Astrocyte (in vitro differentiated cells and primary cell): ENCODE results near the gene UBL4B. TPM values are rescaled to one million over a fixed set of nuclear protein-coding genes. Genes with fewer than 3 reads are reported as not detected.

Source experiments
- DNase-seq: peaks from one replicate; pipeline ENCODE4 v3.0.0-alpha.2; 2010; ENCODE audit warnings: low read depth
- FAIRE-seq: peaks from 2 replicates; lab custom pipeline; 2011; peaks lifted over from hg19 to GRCh38; lab: Jason Lieb, UNC
- H2AFZ ChIP-seq: 2 replicates; pipeline ENCODE4 v1.6.0; 2012; ENCODE audit warnings: low read depth, low read length, inconsistent platforms
- H3K27ac ChIP-seq: 2 replicates; pipeline ENCODE4 v1.5.1; 2011; ENCODE audit warnings: low read depth, low read length, inconsistent platforms
- H3K27me3 ChIP-seq: 2 replicates; pipeline ENCODE4 v1.6.0; 2011; ENCODE audit warnings: low read length, inconsistent platforms; ENCODE audit not compliant: insufficient read depth
- H3K36me3 ChIP-seq: 2 replicates; pipeline ENCODE4 v1.5.1; 2011; ENCODE audit warnings: low read length, inconsistent platforms; ENCODE audit not compliant: insufficient read depth
- H3K4me1 ChIP-seq: 2 replicates; pipeline ENCODE4 v1.5.1; 2011; ENCODE audit warnings: low read length, inconsistent platforms; ENCODE audit not compliant: insufficient read depth
- H3K4me2 ChIP-seq: 2 replicates; pipeline ENCODE4 v1.6.0; 2012; ENCODE audit warnings: low read length, inconsistent platforms
- H3K4me3 ChIP-seq: 2 replicates; pipeline ENCODE4 v1.5.1; 2011; ENCODE audit warnings: low read depth, mild to moderate bottlenecking, low read length, inconsistent platforms; ENCODE audit not compliant: insufficient read depth
- H3K79me2 ChIP-seq: 2 replicates; pipeline ENCODE4 v1.6.0; 2012; ENCODE audit warnings: mild to moderate bottlenecking, low read length, inconsistent platforms; ENCODE audit not compliant: insufficient read depth
- H3K9ac ChIP-seq: 2 replicates; pipeline ENCODE4 v1.6.0; 2012; ENCODE audit warnings: mild to moderate bottlenecking, low read length, inconsistent platforms
- H3K9me3 ChIP-seq: 2 replicates; pipeline ENCODE4 v1.5.1; 2012; ENCODE audit warnings: low read depth, mild to moderate bottlenecking, low read length, inconsistent platforms; ENCODE audit not compliant: insufficient read depth
- H4K20me1 ChIP-seq: 2 replicates; pipeline ENCODE4 v1.6.0; 2012; ENCODE audit warnings: low read length, inconsistent platforms; ENCODE audit not compliant: insufficient read depth
- H3K27ac Mint-ChIP-seq: one replicate; pipeline ENCODE4 v1.8.0; 2021; ENCODE audit warnings: mild to moderate bottlenecking, mixed read lengths; ENCODE audit not compliant: unreplicated experiment
- H3K27me3 Mint-ChIP-seq: one replicate; pipeline ENCODE4 v1.8.0; 2021; ENCODE audit warnings: low read depth, mixed read lengths; ENCODE audit not compliant: unreplicated experiment
- H3K36me3 Mint-ChIP-seq: one replicate; pipeline ENCODE4 v1.8.0; 2021; ENCODE audit warnings: low read depth, mixed read lengths; ENCODE audit not compliant: unreplicated experiment
- H3K4me1 Mint-ChIP-seq: one replicate; pipeline ENCODE4 v1.8.0; 2021; ENCODE audit warnings: low read depth, mixed read lengths; ENCODE audit not compliant: unreplicated experiment
- H3K4me3 Mint-ChIP-seq: one replicate; pipeline ENCODE4 v1.8.0; 2021; ENCODE audit warnings: mild to moderate bottlenecking, moderate library complexity, mixed read lengths; ENCODE audit not compliant: unreplicated experiment
- H3K9me3 Mint-ChIP-seq: one replicate; pipeline ENCODE4 v1.8.0; 2021; ENCODE audit warnings: mild to moderate bottlenecking, mixed read lengths; ENCODE audit not compliant: unreplicated experiment
- CTCF ChIP-seq: IDR thresholded peaks from 2 replicates; pipeline ENCODE4 v1.5.1; 2011; ENCODE audit warnings: low read depth, mild to moderate bottlenecking, inconsistent platforms, low read length, moderate library complexity; ENCODE audit not compliant: insufficient read depth
- EZH2 ChIP-seq: IDR thresholded peaks from 2 replicates; pipeline ENCODE4 v1.6.1; 2012; ENCODE audit warnings: mild to moderate bottlenecking, low read length, inconsistent platforms; ENCODE audit not compliant: insufficient read depth
- total RNA-seq: library from RNA; stranded (reverse); gene quantifications from 2 replicates; pipeline ENCODE4 v1.2.1, GENCODE V29; 2021

The UBL4B gene
- total RNA-seq, 1 donor from 2014 or later: not detected

GRCh38 chr1:110125810-110126209 lies 13.6 kb downstream of the UBL4B start:
- Histone ChIP-seq H3K4me2 (no peak overlapping the region), H4K20me1 (no peaks in the 10 kb centered on the region), H3K4me1 (no peaks in the 10 kb centered on the region), H3K9me3 (no peaks in the 10 kb centered on the region), H3K27me3 (peaks cover 20% of the 10 kb centered on the region), H3K9ac (no peak overlapping the region), H3K79me2 (no peaks in the 10 kb centered on the region), H2AFZ (no peak overlapping the region), H3K36me3 (no peaks in the 10 kb centered on the region), H3K4me3 (no peak overlapping the region), H3K27ac (no peak overlapping the region)
- H3K27ac Mint-ChIP-seq: no peak overlapping the region
- no peak for FAIRE-seq
- H3K9me3 Mint-ChIP-seq: peaks cover 18% of the 10 kb centered on the region
- peaks cover 2% of the 10 kb centered on the region for H3K36me3 Mint-ChIP-seq
- H3K4me3 Mint-ChIP-seq: no peak overlapping the region
- peaks cover 3% of the 10 kb centered on the region for H3K4me1 Mint-ChIP-seq
- DNase-seq: no peak
- peaks cover 33% of the 10 kb centered on the region for H3K27me3 Mint-ChIP-seq
- TF ChIP-seq CTCF (no peak), EZH2 (no peak)

GRCh38 chr1:110130113-110130591 lies 17.9 kb downstream of the UBL4B start:
- Histone ChIP-seq H3K4me1 (no peaks in the 10 kb centered on the region), H3K4me3 (no peak overlapping the region), H3K9me3 (no peaks in the 10 kb centered on the region), H3K36me3 (no peaks in the 10 kb centered on the region), H3K4me2 (no peak overlapping the region), H3K27ac (no peak overlapping the region), H4K20me1 (no peaks in the 10 kb centered on the region), H2AFZ (no peak overlapping the region), H3K9ac (no peak overlapping the region), H3K27me3 (peaks cover 29% of the 10 kb centered on the region), H3K79me2 (no peaks in the 10 kb centered on the region)
- H3K27ac Mint-ChIP-seq: no peak overlapping the region
- H3K4me1 Mint-ChIP-seq: no peaks in the 10 kb centered on the region
- no peaks in the 10 kb centered on the region for H3K36me3 Mint-ChIP-seq
- TF ChIP-seq CTCF: no peak
- TF ChIP-seq EZH2: no peak
- peaks cover 41% of the 10 kb centered on the region for H3K27me3 Mint-ChIP-seq
- no peak overlapping the region for H3K4me3 Mint-ChIP-seq
- FAIRE-seq (no peak), DNase-seq (no peak)
- peaks cover 9% of the 10 kb centered on the region for H3K9me3 Mint-ChIP-seq

GRCh38 chr1:110130989-110131388 lies 18.7 kb downstream of the UBL4B start:
- FAIRE-seq (no peak), DNase-seq (no peak)
- Histone ChIP-seq H2AFZ (no peak overlapping the region), H3K9me3 (no peaks in the 10 kb centered on the region), H3K4me1 (no peaks in the 10 kb centered on the region), H3K36me3 (no peaks in the 10 kb centered on the region), H3K4me2 (no peak overlapping the region), H3K27ac (no peak overlapping the region), H4K20me1 (no peaks in the 10 kb centered on the region), H3K4me3 (no peak overlapping the region), H3K79me2 (no peaks in the 10 kb centered on the region), H3K9ac (no peak overlapping the region), H3K27me3 (peaks cover 31% of the 10 kb centered on the region)
- peaks cover 47% of the 10 kb centered on the region for H3K27me3 Mint-ChIP-seq
- peaks cover 1% of the 10 kb centered on the region for H3K9me3 Mint-ChIP-seq
- H3K27ac Mint-ChIP-seq: no peak overlapping the region
- no peak for TF ChIP-seq EZH2
- TF ChIP-seq CTCF: no peak
- no peaks in the 10 kb centered on the region for H3K36me3 Mint-ChIP-seq
- no peaks in the 10 kb centered on the region for H3K4me1 Mint-ChIP-seq
- H3K4me3 Mint-ChIP-seq: no peak overlapping the region
